IMR-90 (cell line): ENCODE data around the gene SLC16A9. TPM values are rescaled to one million over a fixed set of nuclear protein-coding genes. Genes with fewer than 3 reads are reported as not detected.

ENCODE experiments used
- ATAC-seq: fragments of 200-7000 bp; cut with Tn5 transposase; 2 replicates; pipeline ENCODE4 v1.9.1; 2020; ENCODE audit warnings: low read depth, mild to moderate bottlenecking, moderate library complexity
- BruUV-seq: library from RNA; stranded (reverse); fragments of 400-500 nt; replicated peaks from 2 replicates; lab custom pipeline; 2021; lab: Mats Ljungman, UMichigan
- CTCF ChIA-PET: fragments of 300-600 bp; formaldehyde crosslinking; extraction: SDS; loops from one replicate; lab custom pipeline; 2021; ENCODE audit warnings: antibody characterized with exemption; lab: Yijun Ruan, JAX
- POLR2A ChIA-PET: fragments of 300-600 bp; sonication (Branson Sonifier 250); formaldehyde crosslinking; loops from one replicate; lab custom pipeline; 2022; ENCODE audit warnings: antibody characterized with exemption; ENCODE audit not compliant: unreplicated experiment; lab: Charles Lee
- DNase-seq: peaks from one replicate; pipeline ENCODE4 v3.0.0; 2013
- H2AFZ ChIP-seq: replicated peaks from 2 replicates; pipeline ENCODE3; 2013; ENCODE audit warnings: low read length, mild to moderate bottlenecking; ENCODE audit not compliant: poor library complexity
- H2AK5ac ChIP-seq: 2 replicates; pipeline ENCODE4 v1.6.1; 2013; ENCODE audit warnings: low read depth, low read length, inconsistent platforms
- H2AK9ac ChIP-seq: replicated peaks from 2 replicates; pipeline ENCODE3; 2013; ENCODE audit warnings: mild to moderate bottlenecking, low read depth, low read length, moderate library complexity; ENCODE audit not compliant: poor library complexity
- H2BK120ac ChIP-seq: 2 replicates; pipeline ENCODE4 v1.6.1; 2013; ENCODE audit warnings: low read depth, low read length, inconsistent platforms
- H2BK15ac ChIP-seq: 3 replicates; pipeline ENCODE4 v1.6.1; 2013; ENCODE audit warnings: low read depth, low read length, inconsistent platforms
- H2BK20ac ChIP-seq: 2 replicates; pipeline ENCODE4 v1.6.1; 2013; ENCODE audit warnings: low read depth, mild to moderate bottlenecking, inconsistent platforms, low read length, moderate library complexity
- H2BK5ac ChIP-seq: 2 replicates; pipeline ENCODE4 v1.6.1; 2013; ENCODE audit warnings: mild to moderate bottlenecking, low read depth, low read length, inconsistent platforms; ENCODE audit not compliant: poor library complexity, severe bottlenecking
- H3K14ac ChIP-seq: replicated peaks from 2 replicates; pipeline ENCODE4 v1.6.1; 2013; ENCODE audit warnings: low read depth, low read length, inconsistent platforms
- H3K18ac ChIP-seq: 2 replicates; pipeline ENCODE4 v1.6.1; 2013; ENCODE audit warnings: low read depth, low read length, control low read depth
- H3K23ac ChIP-seq: 2 replicates; pipeline ENCODE4 v1.6.1; 2013; ENCODE audit warnings: low read depth, low read length, inconsistent platforms
- H3K27ac ChIP-seq: 2 replicates; pipeline ENCODE4 v1.5.1; 2013; ENCODE audit warnings: mild to moderate bottlenecking, control low read depth, low read length; ENCODE audit not compliant: insufficient read depth
- H3K27me3 ChIP-seq: 2 replicates; pipeline ENCODE4 v1.6.1; 2013; ENCODE audit warnings: low read length; ENCODE audit not compliant: control insufficient read depth, insufficient read depth
- H3K36me3 ChIP-seq: 2 replicates; pipeline ENCODE4 v1.6.1; 2013; ENCODE audit warnings: low read length, mixed read lengths; ENCODE audit not compliant: control insufficient read depth, insufficient read depth
- H3K4ac ChIP-seq: 2 replicates; pipeline ENCODE4 v1.6.1; 2013; ENCODE audit warnings: low read depth, low read length, inconsistent platforms
- H3K4me1 ChIP-seq: 2 replicates; pipeline ENCODE4 v1.6.1; 2013; ENCODE audit warnings: low read length, mixed read lengths; ENCODE audit not compliant: control insufficient read depth, insufficient read depth
- H3K4me2 ChIP-seq: 2 replicates; pipeline ENCODE4 v1.6.1; 2013; ENCODE audit warnings: low read depth, mild to moderate bottlenecking, control low read depth, low read length, moderate library complexity
- H3K4me3 ChIP-seq: 2 replicates; pipeline ENCODE4 v1.5.1; 2013; ENCODE audit warnings: low read depth, mild to moderate bottlenecking, control low read depth, low read length, moderate library complexity; ENCODE audit not compliant: insufficient read depth
- H3K56ac ChIP-seq: 2 replicates; pipeline ENCODE4 v1.6.1; 2013; ENCODE audit warnings: low read length, inconsistent platforms; ENCODE audit not compliant: insufficient read depth; ENCODE audit errors: extremely low read depth
- H3K79me1 ChIP-seq, 2 experiments: 2 replicates each; pipeline ENCODE4 v1.6.1; 2013; ENCODE audit warnings: low read length in 2 of 2, inconsistent platforms in 1 of 2, low read depth in 1 of 2
- H3K9ac ChIP-seq: 2 replicates; pipeline ENCODE4 v1.6.1; 2013; ENCODE audit warnings: low read depth, low read length, control low read depth
- H3K9me1 ChIP-seq: 2 replicates; pipeline ENCODE4 v1.6.1; 2013; ENCODE audit warnings: low read length, inconsistent platforms; ENCODE audit not compliant: insufficient read depth
- H3K9me3 ChIP-seq: 2 replicates; pipeline ENCODE4 v1.6.1; 2013; ENCODE audit warnings: low read length; ENCODE audit not compliant: control insufficient read depth, insufficient read depth
- H4K20me1 ChIP-seq: 2 replicates; pipeline ENCODE4 v1.6.1; 2013; ENCODE audit warnings: low read length, inconsistent platforms; ENCODE audit not compliant: insufficient read depth
- H4K5ac ChIP-seq: 2 replicates; pipeline ENCODE4 v1.6.1; 2013; ENCODE audit warnings: mild to moderate bottlenecking, low read depth, low read length, control low read depth
- H4K8ac ChIP-seq, 2 experiments: 2 replicates each; pipeline ENCODE4 v1.6.1; 2013; ENCODE audit warnings: low read depth in 2 of 2, low read length in 2 of 2, control low read depth in 1 of 2, inconsistent platforms in 1 of 2
- H4K91ac ChIP-seq: 2 replicates; pipeline ENCODE4 v1.6.1; 2013; ENCODE audit warnings: low read depth, low read length, inconsistent platforms; ENCODE audit not compliant: insufficient read depth
- BHLHE40 ChIP-seq: fragments of 150-350 bp; IDR thresholded peaks from 2 replicates; pipeline ENCODE4 v1.6.1; 2016; ENCODE audit warnings: mild to moderate bottlenecking, low read depth, low read length
- CEBPB ChIP-seq: IDR thresholded peaks from 2 replicates; pipeline ENCODE4 v1.6.1; 2012; ENCODE audit warnings: low read depth, low read length, improper control_type of control experiment
- CHD1 ChIP-seq: IDR thresholded peaks from 2 replicates; pipeline ENCODE4 v1.6.1; 2012; ENCODE audit warnings: low read depth, low read length, improper control_type of control experiment
- FOS ChIP-seq: fragments of 150-350 bp; IDR thresholded peaks from 2 replicates; pipeline ENCODE4 v1.6.1; 2016; ENCODE audit warnings: low read depth, low read length
- MAFK ChIP-seq: IDR thresholded peaks from 2 replicates; pipeline ENCODE4 v1.6.1; 2012; ENCODE audit warnings: low read depth, low read length, improper control_type of control experiment
- MAZ ChIP-seq: IDR thresholded peaks from 2 replicates; pipeline ENCODE4 v1.6.1; 2012; ENCODE audit warnings: low read depth, mild to moderate bottlenecking, low read length, improper control_type of control experiment, moderate library complexity, borderline replicate concordance
- MXI1 ChIP-seq: IDR thresholded peaks from 2 replicates; pipeline ENCODE4 v1.6.1; 2012; ENCODE audit warnings: low read depth, mild to moderate bottlenecking, low read length, moderate library complexity, borderline replicate concordance
- NFE2L2 ChIP-seq: fragments of 150-350 bp; IDR thresholded peaks from 2 replicates; pipeline ENCODE4 v1.6.1; 2016; ENCODE audit warnings: low read depth, mild to moderate bottlenecking, low read length
- POLR2A ChIP-seq: IDR thresholded peaks from 2 replicates; pipeline ENCODE4 v1.6.1; 2012; ENCODE audit warnings: mild to moderate bottlenecking, low read depth, low read length
- RAD21 ChIP-seq: IDR thresholded peaks from 2 replicates; pipeline ENCODE4 v1.6.1; 2012; ENCODE audit warnings: low read length, improper control_type of control experiment
- RCOR1 ChIP-seq: IDR thresholded peaks from 2 replicates; pipeline ENCODE4 v1.6.1; 2012; ENCODE audit warnings: mild to moderate bottlenecking, low read length, improper control_type of control experiment; ENCODE audit not compliant: insufficient replicate concordance
- RFX5 ChIP-seq: IDR thresholded peaks from 2 replicates; pipeline ENCODE4 v1.8.0; 2012; ENCODE audit warnings: low read depth, mild to moderate bottlenecking, low read length, moderate library complexity
- SMC3 ChIP-seq: fragments of 150-350 bp; IDR thresholded peaks from 2 replicates; pipeline ENCODE4 v1.6.1; 2016; ENCODE audit warnings: low read depth, mild to moderate bottlenecking, antibody characterized with exemption, low read length, moderate library complexity
- WGBS, 2 experiments: methylation state at CpG; one replicate each; pipeline versions ENCODE4 v1.1.5 to v1.1.7; 2013; ENCODE audit warnings: missing lambda C conversion rate in 2 of 2; ENCODE audit not compliant: insufficient read length in 1 of 2; ENCODE audit errors: extremely low coverage in 2 of 2; 5-methylcytosine and 5-hydroxymethylcytosine counted together
- dilution Hi-C: fragments of 300-500 bp; cut with HindIII; formaldehyde crosslinking; loops from one replicate; pipeline ENCODE4 v1.14.3; 2018; ENCODE audit warnings: low sequenced_read_pairs; ENCODE audit not compliant: unreplicated experiment
- in situ Hi-C: fragments of 300-500 bp; cut with MboI; formaldehyde crosslinking; loops from 3 replicates; pipeline ENCODE4 v1.14.3; 2019; ENCODE audit warnings: low sequenced_read_pairs, inconsistent platforms, mixed read lengths
- intact Hi-C: fragments of 100-400 bp; cut with micrococcal nuclease; formaldehyde crosslinking; loops from 2 replicates; pipeline ENCODE4 v1.10.0; 2022
- polyA plus RNA-seq, 3 experiments: library from polyadenylated mRNA; depleted of rRNA; stranded (reverse); fragments of >200 nt; gene quantifications; 2 replicates each; pipeline ENCODE4 v1.2.3, GENCODE V29; 2012; ENCODE audit warnings: low replicate concordance in 1 of 3
- total RNA-seq: library from RNA; depleted of rRNA; stranded (reverse); fragments of >200 nt; gene quantifications from 2 replicates; pipeline ENCODE4 v1.2.3, GENCODE V29; 2012
- TF ChIP-seq, protein P1 (sequence below): fragments of 150-350 bp; IDR thresholded peaks from 2 replicates; pipeline ENCODE4 v1.6.1; 2016; ENCODE audit warnings: low read depth, mild to moderate bottlenecking, low read length, moderate library complexity, borderline replicate concordance
- TF ChIP-seq, protein P2 (sequence below): fragments of 150-350 bp; IDR thresholded peaks from 2 replicates; pipeline ENCODE4 v1.6.1; 2017; ENCODE audit warnings: mild to moderate bottlenecking, antibody characterized with exemption, low read length, low read depth
- TF ChIP-seq, protein P3 (sequence below): conservative IDR thresholded peaks from 2 replicates; pipeline ENCODE4 v1.5.1; 2012; ENCODE audit warnings: mild to moderate bottlenecking, low read depth, low read length, improper control_type of control experiment

The SLC16A9 gene
- total and polyA plus RNA-seq, 2 of the 4 experiments (the other 2 are of a cell fraction) = 0.18 to 0.26 TPM

DNA sequence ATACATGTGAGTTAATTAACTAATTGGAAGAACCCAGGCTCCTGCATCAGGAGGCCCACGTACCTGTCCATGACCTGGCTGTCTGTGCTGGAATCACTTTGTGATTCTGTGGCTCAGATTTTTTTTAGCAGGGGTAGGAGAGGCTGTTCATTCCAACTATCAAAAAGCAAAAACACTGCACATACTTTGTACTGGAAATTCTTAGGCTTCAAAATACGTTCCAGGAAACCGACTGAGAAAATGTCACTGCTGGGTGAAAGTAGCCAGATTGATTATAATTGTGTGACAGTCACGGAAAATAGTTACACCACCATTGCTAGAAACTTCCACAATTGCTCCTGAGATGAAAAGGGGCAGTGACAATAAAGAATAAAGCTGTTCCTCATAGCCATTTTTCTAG is 91.0 kb downstream of the SLC16A9 start:
- no peak overlapping the region for H4K8ac ChIP-seq
- no peak overlapping the region for H2BK20ac ChIP-seq
- no peak overlapping the region for H3K27ac ChIP-seq
- H2BK5ac ChIP-seq = no peak overlapping the region
- H2BK120ac ChIP-seq = no peak overlapping the region
- no peaks in the 10 kb centered on the region for H3K9me3 ChIP-seq
- no peaks in the 10 kb centered on the region for H3K9me1 ChIP-seq
- no peak overlapping the region for H2AK9ac ChIP-seq
- no peak overlapping the region for H3K56ac ChIP-seq
- H3K27me3 ChIP-seq = peaks cover 1% of the 10 kb centered on the region
- ChIA-PET POLR2A (no interaction called here), CTCF (no interaction called here)
- H2AFZ ChIP-seq = no peak overlapping the region
- H2AK5ac ChIP-seq = no peak overlapping the region
- H2BK15ac ChIP-seq = no peak overlapping the region
- no peak overlapping the region for H3K14ac ChIP-seq
- no peaks in the 10 kb centered on the region for H3K4me1 ChIP-seq
- no peaks in the 10 kb centered on the region for H4K20me1 ChIP-seq
- no CpG with 5 or more reads among the region's 4 CpGs for WGBS, 2 experiments
- DNase-seq (no peak), ATAC-seq (no peak)
- no peak overlapping the region for H4K91ac ChIP-seq
- dilution Hi-C loops = no loop called here
- H3K4me3 ChIP-seq = no peak overlapping the region
- TF ChIP-seq MAFK = no peak
- no peak for TF ChIP-seq MXI1
- no peak for TF ChIP-seq BHLHE40
- TF ChIP-seq RAD21 = no peak
- TF ChIP-seq, protein P1, sequence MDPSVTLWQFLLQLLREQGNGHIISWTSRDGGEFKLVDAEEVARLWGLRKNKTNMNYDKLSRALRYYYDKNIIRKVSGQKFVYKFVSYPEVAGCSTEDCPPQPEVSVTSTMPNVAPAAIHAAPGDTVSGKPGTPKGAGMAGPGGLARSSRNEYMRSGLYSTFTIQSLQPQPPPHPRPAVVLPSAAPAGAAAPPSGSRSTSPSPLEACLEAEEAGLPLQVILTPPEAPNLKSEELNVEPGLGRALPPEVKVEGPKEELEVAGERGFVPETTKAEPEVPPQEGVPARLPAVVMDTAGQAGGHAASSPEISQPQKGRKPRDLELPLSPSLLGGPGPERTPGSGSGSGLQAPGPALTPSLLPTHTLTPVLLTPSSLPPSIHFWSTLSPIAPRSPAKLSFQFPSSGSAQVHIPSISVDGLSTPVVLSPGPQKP = no peak
- no peak for TF ChIP-seq MAZ
- TF ChIP-seq SMC3 = no peak
- TF ChIP-seq CEBPB = no peak
- no peak for TF ChIP-seq NFE2L2
- TF ChIP-seq RFX5 = no peak
- TF ChIP-seq FOS = no peak
- no peak for TF ChIP-seq POLR2A
- no peak for TF ChIP-seq RCOR1
- TF ChIP-seq, protein P2, sequence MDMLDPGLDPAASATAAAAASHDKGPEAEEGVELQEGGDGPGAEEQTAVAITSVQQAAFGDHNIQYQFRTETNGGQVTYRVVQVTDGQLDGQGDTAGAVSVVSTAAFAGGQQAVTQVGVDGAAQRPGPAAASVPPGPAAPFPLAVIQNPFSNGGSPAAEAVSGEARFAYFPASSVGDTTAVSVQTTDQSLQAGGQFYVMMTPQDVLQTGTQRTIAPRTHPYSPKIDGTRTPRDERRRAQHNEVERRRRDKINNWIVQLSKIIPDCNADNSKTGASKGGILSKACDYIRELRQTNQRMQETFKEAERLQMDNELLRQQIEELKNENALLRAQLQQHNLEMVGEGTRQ = no peak
- no peak for TF ChIP-seq CHD1
- TF ChIP-seq, protein P3, sequence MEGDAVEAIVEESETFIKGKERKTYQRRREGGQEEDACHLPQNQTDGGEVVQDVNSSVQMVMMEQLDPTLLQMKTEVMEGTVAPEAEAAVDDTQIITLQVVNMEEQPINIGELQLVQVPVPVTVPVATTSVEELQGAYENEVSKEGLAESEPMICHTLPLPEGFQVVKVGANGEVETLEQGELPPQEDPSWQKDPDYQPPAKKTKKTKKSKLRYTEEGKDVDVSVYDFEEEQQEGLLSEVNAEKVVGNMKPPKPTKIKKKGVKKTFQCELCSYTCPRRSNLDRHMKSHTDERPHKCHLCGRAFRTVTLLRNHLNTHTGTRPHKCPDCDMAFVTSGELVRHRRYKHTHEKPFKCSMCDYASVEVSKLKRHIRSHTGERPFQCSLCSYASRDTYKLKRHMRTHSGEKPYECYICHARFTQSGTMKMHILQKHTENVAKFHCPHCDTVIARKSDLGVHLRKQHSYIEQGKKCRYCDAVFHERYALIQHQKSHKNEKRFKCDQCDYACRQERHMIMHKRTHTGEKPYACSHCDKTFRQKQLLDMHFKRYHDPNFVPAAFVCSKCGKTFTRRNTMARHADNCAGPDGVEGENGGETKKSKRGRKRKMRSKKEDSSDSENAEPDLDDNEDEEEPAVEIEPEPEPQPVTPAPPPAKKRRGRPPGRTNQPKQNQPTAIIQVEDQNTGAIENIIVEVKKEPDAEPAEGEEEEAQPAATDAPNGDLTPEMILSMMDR = no peak
- H3K9ac ChIP-seq = no peak overlapping the region
- intact Hi-C loops = no loop called here
- H3K36me3 ChIP-seq = no peaks in the 10 kb centered on the region
- in situ Hi-C loops = loop anchor here (25.0 kb wide), 1 partner anchor 656 kb away; no protein-coding TSS in a partner anchor
- H3K4ac ChIP-seq = no peak overlapping the region
- no peak overlapping the region for H4K5ac ChIP-seq
- no peak overlapping the region for H3K4me2 ChIP-seq
- H3K79me1 ChIP-seq = no peaks in the 10 kb centered on the region
- no TSS peak for BruUV-seq
- H3K23ac ChIP-seq = no peak overlapping the region
- no peak overlapping the region for H3K18ac ChIP-seq
